Lower leg skin (tissue), 3 donors: ENCODE results near the gene TSR3.

Experiments used
- CTCF ChIP-seq, 3 donors: fragments of 450-650 bp; IDR thresholded peaks; one replicate each; pipeline ENCODE4 v1.5.1; 2016; ENCODE audit warnings: antibody characterized with exemption in 3 of 3, mild to moderate bottlenecking in 3 of 3, moderate library complexity in 2 of 3
- POLR2A ChIP-seq, 2 donors: fragments of 450-650 bp; IDR thresholded peaks; one replicate each; pipeline ENCODE4 v1.6.1; 2016 to 2017; ENCODE audit warnings: antibody characterized with exemption in 2 of 2, mild to moderate bottlenecking in 1 of 2, moderate library complexity in 1 of 2

GRCh38 chr16:1385232-1385631 lies 33.6 kb upstream of the TSR3 start:
- TF ChIP-seq CTCF (IDR thresholded peaks at IDR 0.05) (no peak), POLR2A (IDR thresholded peaks at IDR 0.05) (no peak)
